ENCODE measurements around the gene LARP4. TPM values are rescaled to one million over a fixed set of nuclear protein-coding genes. Genes with fewer than 3 reads are reported as not detected.

Gene LARP4
- total RNA-seq, 1 donor from 2014 or later = 29.2 TPM

DNA sequence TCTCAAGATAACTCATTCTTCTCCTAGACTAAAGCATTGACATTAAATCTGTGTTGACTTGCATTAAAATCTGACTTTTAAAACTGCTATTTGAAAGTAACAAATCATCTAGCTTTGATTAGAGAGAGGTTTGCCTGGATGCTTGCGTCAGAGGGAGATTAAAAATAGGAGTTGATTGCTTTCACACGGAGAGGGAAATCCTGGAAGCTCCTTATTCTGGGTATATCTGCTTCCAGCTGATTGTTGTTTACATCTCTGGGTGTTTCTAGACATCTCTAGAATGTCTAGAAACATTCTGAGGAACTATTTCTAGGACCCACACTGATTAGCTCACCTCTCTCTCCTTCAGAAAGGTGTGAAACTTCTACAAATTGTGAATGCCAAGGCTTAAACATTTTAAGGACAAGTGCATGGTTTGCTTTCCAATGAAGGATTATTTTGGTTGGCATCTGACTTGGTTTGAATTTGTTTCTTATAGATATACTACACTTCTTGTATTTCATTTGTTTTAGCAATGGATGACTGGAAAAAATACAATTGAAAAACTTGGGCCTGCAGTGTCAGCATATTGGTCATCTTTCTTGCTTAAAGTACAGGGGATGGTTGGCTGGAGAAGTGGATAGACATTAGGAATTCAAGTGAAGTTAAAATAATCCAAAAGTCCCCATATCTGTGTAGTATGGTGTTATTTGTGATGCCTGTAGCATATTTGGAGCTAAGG, 106.2 kb downstream of the LARP4 start:
- DNase-seq (ENCODE audit: low read depth) (peak; percentile 18), FAIRE-seq (no peak)
- H3K36me3 ChIP-seq (ENCODE audit: control insufficient read depth, insufficient read depth, low read length) = no peaks in the 10 kb centered on the region
- peak overlapping the region; percentile 69 for H3K4me3 ChIP-seq (ENCODE audit: low read depth, low read length)
- no peaks in the 10 kb centered on the region for H3K27me3 ChIP-seq (ENCODE audit: control insufficient read depth, insufficient read depth, low read length)
- TF ChIP-seq, protein P1, sequence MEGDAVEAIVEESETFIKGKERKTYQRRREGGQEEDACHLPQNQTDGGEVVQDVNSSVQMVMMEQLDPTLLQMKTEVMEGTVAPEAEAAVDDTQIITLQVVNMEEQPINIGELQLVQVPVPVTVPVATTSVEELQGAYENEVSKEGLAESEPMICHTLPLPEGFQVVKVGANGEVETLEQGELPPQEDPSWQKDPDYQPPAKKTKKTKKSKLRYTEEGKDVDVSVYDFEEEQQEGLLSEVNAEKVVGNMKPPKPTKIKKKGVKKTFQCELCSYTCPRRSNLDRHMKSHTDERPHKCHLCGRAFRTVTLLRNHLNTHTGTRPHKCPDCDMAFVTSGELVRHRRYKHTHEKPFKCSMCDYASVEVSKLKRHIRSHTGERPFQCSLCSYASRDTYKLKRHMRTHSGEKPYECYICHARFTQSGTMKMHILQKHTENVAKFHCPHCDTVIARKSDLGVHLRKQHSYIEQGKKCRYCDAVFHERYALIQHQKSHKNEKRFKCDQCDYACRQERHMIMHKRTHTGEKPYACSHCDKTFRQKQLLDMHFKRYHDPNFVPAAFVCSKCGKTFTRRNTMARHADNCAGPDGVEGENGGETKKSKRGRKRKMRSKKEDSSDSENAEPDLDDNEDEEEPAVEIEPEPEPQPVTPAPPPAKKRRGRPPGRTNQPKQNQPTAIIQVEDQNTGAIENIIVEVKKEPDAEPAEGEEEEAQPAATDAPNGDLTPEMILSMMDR (IDR thresholded peaks at IDR 0.05; ENCODE audit: insufficient read depth, low read length, severe bottlenecking) = no peak

DNA sequence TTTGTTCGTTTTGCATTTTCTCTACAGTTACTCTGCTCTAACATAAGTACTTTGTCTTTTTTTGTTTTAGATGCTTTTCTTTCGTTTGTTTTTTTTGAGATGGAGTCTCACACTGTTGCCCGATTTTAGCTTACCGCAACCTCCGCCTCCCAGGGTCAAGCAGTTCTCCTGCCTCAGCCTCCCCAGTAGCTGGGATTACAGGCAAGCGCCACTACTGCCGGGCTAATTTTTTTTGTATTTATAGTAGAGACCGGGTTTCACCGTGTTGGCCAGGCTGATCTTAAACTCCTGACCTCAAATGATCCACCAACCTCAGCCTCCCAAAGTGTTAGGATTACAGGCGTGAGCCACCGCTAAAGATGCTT, 106.8 kb downstream of the LARP4 start:
- TF ChIP-seq, protein P1 (IDR thresholded peaks at IDR 0.05; ENCODE audit: insufficient read depth, low read length, severe bottlenecking) = no peak
- no peaks in the 10 kb centered on the region for H3K36me3 ChIP-seq (ENCODE audit: control insufficient read depth, insufficient read depth, low read length)
- DNase-seq (ENCODE audit: low read depth) = no peak
- no peaks in the 10 kb centered on the region for H3K27me3 ChIP-seq (ENCODE audit: control insufficient read depth, insufficient read depth, low read length)
- no peak for FAIRE-seq
- H3K4me3 ChIP-seq (ENCODE audit: low read depth, low read length) = no peak overlapping the region

DNA sequence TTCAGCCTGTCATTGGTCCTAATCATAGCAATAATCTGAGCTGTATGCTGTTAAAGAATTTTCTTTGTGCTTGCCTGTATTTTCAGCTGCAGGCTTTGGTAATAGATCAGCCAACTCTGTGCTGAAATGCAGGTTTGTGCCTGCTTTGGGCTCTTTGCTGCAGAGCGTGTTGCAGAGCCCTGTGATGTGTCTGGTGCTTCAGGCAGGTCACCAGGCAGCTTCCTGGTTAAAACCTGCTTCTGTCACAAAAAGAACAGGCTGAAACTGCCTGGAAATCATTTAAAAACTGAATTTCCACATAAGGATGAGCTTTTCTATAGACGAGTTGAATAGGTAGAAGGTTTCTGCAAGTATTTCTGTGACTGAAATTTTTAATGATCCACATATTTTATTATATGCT, 107.2 kb downstream of the LARP4 start:
- H3K4me3 ChIP-seq (ENCODE audit: low read depth, low read length) = no peak overlapping the region
- TF ChIP-seq, protein P1 (IDR thresholded peaks at IDR 0.05; ENCODE audit: insufficient read depth, low read length, severe bottlenecking) = no peak
- H3K27me3 ChIP-seq (ENCODE audit: control insufficient read depth, insufficient read depth, low read length) = no peaks in the 10 kb centered on the region
- FAIRE-seq = no peak
- no peaks in the 10 kb centered on the region for H3K36me3 ChIP-seq (ENCODE audit: control insufficient read depth, insufficient read depth, low read length)
- DNase-seq (ENCODE audit: low read depth) = peak; percentile 21

- DNase-seq (ENCODE audit: low read depth) (no peak), FAIRE-seq (no peak)
- Histone ChIP-seq H3K4me3 (ENCODE audit: low read depth, low read length) (no peak overlapping the region), H3K27me3 (ENCODE audit: control insufficient read depth, insufficient read depth, low read length) (no peaks in the 10 kb centered on the region), H3K36me3 (ENCODE audit: control insufficient read depth, insufficient read depth, low read length) (no peaks in the 10 kb centered on the region)
- TF ChIP-seq, protein P1 (IDR thresholded peaks at IDR 0.05; ENCODE audit: insufficient read depth, low read length, severe bottlenecking) = no peak
These were observed 107.7 kb downstream of the LARP4 start for GRCh38 chr12:50508414-50508813.

GRCh38 chr12:50508970-50509663, 108.4 kb downstream of the LARP4 start:
- DNase-seq (ENCODE audit: low read depth) = peak; percentile 20
- no peak overlapping the region for H3K4me3 ChIP-seq (ENCODE audit: low read depth, low read length)
- no peaks in the 10 kb centered on the region for H3K36me3 ChIP-seq (ENCODE audit: control insufficient read depth, insufficient read depth, low read length)
- H3K27me3 ChIP-seq (ENCODE audit: control insufficient read depth, insufficient read depth, low read length) = no peaks in the 10 kb centered on the region
- no peak for FAIRE-seq
- TF ChIP-seq, protein P1 (IDR thresholded peaks at IDR 0.05; ENCODE audit: insufficient read depth, low read length, severe bottlenecking) = no peak
